Activated CD8-positive, alpha-beta memory T cell treated with anti-CD3 and anti-CD28 coated beads, Interleukin-2, amount 50 U/mL, for 1 hour (primary cell): ENCODE results near the gene TRIM71.

Source experiments
- DNase-seq: peaks from one replicate; pipeline ENCODE4 v3.0.0-alpha.2; 2020; ENCODE audit errors: extremely low read depth

TRIM71 gene

GRCh38 chr3:32865383-32865782, 47.6 kb downstream of the TRIM71 start:
- DNase-seq = no peak

- no peak for DNase-seq
Observed at GRCh38 chr3:32866533-32866932, 48.7 kb downstream of the TRIM71 start.

- no peak for DNase-seq
Observed at GRCh38 chr3:32867954-32868353, 50.2 kb downstream of the TRIM71 start.

GRCh38 chr3:32868719-32869512, 51.1 kb downstream of the TRIM71 start:
- DNase-seq = no peak

GRCh38 chr3:32869513-32870047, 51.8 kb downstream of the TRIM71 start:
- DNase-seq = no peak

- no peak for DNase-seq
Observed at GRCh38 chr3:32870373-32871095, 52.7 kb downstream of the TRIM71 start.

GRCh38 chr3:32871273-32871672, 53.5 kb downstream of the TRIM71 start:
- no peak for DNase-seq

GRCh38 chr3:32872487-32873382, 54.9 kb downstream of the TRIM71 start:
- no peak for DNase-seq

- no peak for DNase-seq
Observed at GRCh38 chr3:32873531-32874130, 55.8 kb downstream of the TRIM71 start.

GRCh38 chr3:32876920-32877319, 59.1 kb downstream of the TRIM71 start:
- DNase-seq = no peak

- DNase-seq = no peak
Observed at GRCh38 chr3:32877598-32877997, 59.8 kb downstream of the TRIM71 start.

GRCh38 chr3:32880225-32880624, 62.4 kb downstream of the TRIM71 start:
- no peak for DNase-seq

- DNase-seq = no peak
Observed at GRCh38 chr3:32881624-32882023, 63.8 kb downstream of the TRIM71 start.

- DNase-seq = no peak
Observed at GRCh38 chr3:32882189-32882588, 64.4 kb downstream of the TRIM71 start.

GRCh38 chr3:32882603-32883025, 64.8 kb downstream of the TRIM71 start:
- no peak for DNase-seq

GRCh38 chr3:32883817-32884216, 66.0 kb downstream of the TRIM71 start:
- DNase-seq = no peak

GRCh38 chr3:32884591-32884990, 66.8 kb downstream of the TRIM71 start:
- no peak for DNase-seq

- DNase-seq = no peak
Observed at GRCh38 chr3:32885283-32885901, 67.6 kb downstream of the TRIM71 start.

- DNase-seq = no peak
Observed at GRCh38 chr3:32886296-32886695, 68.5 kb downstream of the TRIM71 start.

GRCh38 chr3:32886911-32887310, 69.1 kb downstream of the TRIM71 start:
- DNase-seq = no peak

GRCh38 chr3:32888739-32889138, 70.9 kb downstream of the TRIM71 start:
- DNase-seq = no peak
